Uterus (tissue), 4 donors: ENCODE results near the gene FERMT3. TPM values are rescaled to one million over a fixed set of nuclear protein-coding genes. Genes with fewer than 3 reads are reported as not detected.

Experiments used
- DNase-seq, 2 donors: peaks; one replicate each; pipeline ENCODE4 v3.0.0-alpha.2; 2019 to 2020
- H3K27ac ChIP-seq, 2 donors: fragments of 200-600 bp; sonication (generic); 1 replicate in 1 of 2; 2 replicates in 1 of 2; pipeline ENCODE4 v1.5.1; 2016 to 2018
- H3K27me3 ChIP-seq, 2 donors: fragments of 200-600 bp; sonication (generic); one replicate each; pipeline ENCODE4 v1.5.1; 2018 to 2019; ENCODE audit warnings: control low read depth in 1 of 2
- H3K36me3 ChIP-seq, 2 donors: fragments of 200-600 bp; sonication (generic); one replicate each; pipeline ENCODE4 v1.5.1; 2019; ENCODE audit warnings: control low read depth in 1 of 2
- H3K4me1 ChIP-seq, 2 donors: fragments of 200-600 bp; sonication (generic); one replicate each; pipeline ENCODE4 v1.5.1; 2018 to 2019; ENCODE audit warnings: control low read depth in 1 of 2
- H3K4me3 ChIP-seq, 2 donors: fragments of 200-600 bp; sonication (generic); 1 replicate in 1 of 2; 2 replicates in 1 of 2; pipeline ENCODE4 v1.5.1; 2018 to 2019; ENCODE audit warnings: mild to moderate bottlenecking in 1 of 2
- H3K9me3 ChIP-seq, 2 donors: fragments of 200-600 bp; sonication (generic); one replicate each; pipeline ENCODE4 v1.5.1; 2019; ENCODE audit warnings: control low read depth in 1 of 2
- POLR2A ChIP-seq, 2 donors: fragments of 450-650 bp; IDR thresholded peaks; one replicate each; pipeline ENCODE4 v1.6.1; 2016; ENCODE audit warnings: antibody characterized with exemption in 2 of 2, mild to moderate bottlenecking in 1 of 2, moderate library complexity in 1 of 2
- intact Hi-C: fragments of 100-400 bp; cut with DNase I; formaldehyde crosslinking; loops from one replicate; pipeline ENCODE4 v1.15.1; 2023; ENCODE audit warnings: low total_unique reads
- total RNA-seq, 4 donors: library from RNA; depleted of rRNA in 3 of 4; stranded (reverse); fragments of >200 nt in 3 of 4; gene quantifications; one replicate each; pipeline versions ENCODE4 v1.1.0 to v1.2.4, GENCODE V29; 2014 to 2023
- TF ChIP-seq, protein P1 (sequence below), 4 experiments: fragments of 200-600 bp in 2 of 4; fragments of 450-650 bp in 2 of 4; sonication (generic) in 2 of 4; IDR thresholded peaks; one replicate each; pipeline ENCODE4 v1.5.1; 2016 to 2019; ENCODE audit warnings: antibody characterized with exemption in 4 of 4, mild to moderate bottlenecking in 2 of 4, moderate library complexity in 1 of 4
- donor health status: DM: yes; HTN: yes; CAD: no.

The FERMT3 gene
- total RNA-seq, 4 donors from 2014 or later: 3.1 to 50.3 (median 9.3) TPM

DNA sequence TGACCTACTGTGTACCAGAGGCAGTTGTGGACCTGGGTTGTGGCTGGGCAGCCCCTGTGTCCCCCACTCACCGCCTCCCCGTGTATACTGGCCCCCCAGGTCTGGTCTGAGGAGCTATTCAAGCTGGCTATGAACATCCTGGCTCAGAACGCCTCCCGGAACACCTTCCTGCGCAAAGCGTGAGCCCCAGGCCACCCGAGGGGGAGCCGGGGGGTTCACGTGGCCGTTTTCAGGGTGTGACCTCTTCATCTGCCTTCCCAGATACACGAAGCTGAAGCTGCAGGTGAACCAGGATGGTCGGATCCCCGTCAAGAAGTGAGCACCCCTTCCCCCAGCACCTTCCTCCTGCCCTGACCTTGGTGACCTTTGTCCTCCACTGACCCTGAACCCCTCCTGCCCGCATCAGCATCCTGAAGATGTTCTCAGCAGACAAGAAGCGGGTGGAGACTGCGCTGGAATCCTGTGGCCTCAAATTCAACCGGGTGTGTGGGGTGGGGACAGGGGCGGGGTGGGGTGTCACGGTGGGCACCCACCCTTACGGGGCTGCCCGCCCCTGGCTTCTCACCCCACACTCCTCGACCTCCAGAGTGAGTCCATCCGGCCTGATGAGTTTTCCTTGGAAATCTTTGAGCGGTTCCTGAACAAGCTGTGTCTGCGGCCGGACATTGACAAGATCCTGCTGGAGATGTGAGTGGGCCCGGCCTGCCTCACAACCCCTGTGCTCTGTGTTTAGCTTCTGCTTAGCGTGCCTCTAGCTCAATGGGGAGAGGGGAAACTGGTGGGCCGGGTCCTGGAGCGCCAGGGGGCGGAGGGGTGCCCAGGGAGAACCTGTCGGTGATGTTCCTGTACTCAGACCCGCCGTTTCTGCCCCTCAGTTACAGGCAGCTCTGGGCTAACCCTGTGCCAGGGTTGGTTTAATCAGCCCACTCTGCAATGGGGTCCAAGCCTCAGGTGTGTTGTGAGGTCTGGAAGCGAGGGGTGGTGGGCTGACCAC, 48.9 kb downstream of the FERMT3 start:
- H3K27me3 ChIP-seq: no peaks in the 10 kb centered on the region
- no peak for DNase-seq
- H3K9me3 ChIP-seq: no peaks in the 10 kb centered on the region
- H3K4me1 ChIP-seq: peaks cover 0 to 12% of the 10 kb centered on the region in 2 donors
- H3K27ac ChIP-seq: no peak overlapping the region
- H3K4me3 ChIP-seq: no peak overlapping the region
- TF ChIP-seq, protein P1, sequence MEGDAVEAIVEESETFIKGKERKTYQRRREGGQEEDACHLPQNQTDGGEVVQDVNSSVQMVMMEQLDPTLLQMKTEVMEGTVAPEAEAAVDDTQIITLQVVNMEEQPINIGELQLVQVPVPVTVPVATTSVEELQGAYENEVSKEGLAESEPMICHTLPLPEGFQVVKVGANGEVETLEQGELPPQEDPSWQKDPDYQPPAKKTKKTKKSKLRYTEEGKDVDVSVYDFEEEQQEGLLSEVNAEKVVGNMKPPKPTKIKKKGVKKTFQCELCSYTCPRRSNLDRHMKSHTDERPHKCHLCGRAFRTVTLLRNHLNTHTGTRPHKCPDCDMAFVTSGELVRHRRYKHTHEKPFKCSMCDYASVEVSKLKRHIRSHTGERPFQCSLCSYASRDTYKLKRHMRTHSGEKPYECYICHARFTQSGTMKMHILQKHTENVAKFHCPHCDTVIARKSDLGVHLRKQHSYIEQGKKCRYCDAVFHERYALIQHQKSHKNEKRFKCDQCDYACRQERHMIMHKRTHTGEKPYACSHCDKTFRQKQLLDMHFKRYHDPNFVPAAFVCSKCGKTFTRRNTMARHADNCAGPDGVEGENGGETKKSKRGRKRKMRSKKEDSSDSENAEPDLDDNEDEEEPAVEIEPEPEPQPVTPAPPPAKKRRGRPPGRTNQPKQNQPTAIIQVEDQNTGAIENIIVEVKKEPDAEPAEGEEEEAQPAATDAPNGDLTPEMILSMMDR (IDR thresholded peaks at IDR 0.05): no peak
- no peak for TF ChIP-seq POLR2A (IDR thresholded peaks at IDR 0.05)
- H3K36me3 ChIP-seq: no peaks in the 10 kb centered on the region
- intact Hi-C loops: no loop called here

DNA sequence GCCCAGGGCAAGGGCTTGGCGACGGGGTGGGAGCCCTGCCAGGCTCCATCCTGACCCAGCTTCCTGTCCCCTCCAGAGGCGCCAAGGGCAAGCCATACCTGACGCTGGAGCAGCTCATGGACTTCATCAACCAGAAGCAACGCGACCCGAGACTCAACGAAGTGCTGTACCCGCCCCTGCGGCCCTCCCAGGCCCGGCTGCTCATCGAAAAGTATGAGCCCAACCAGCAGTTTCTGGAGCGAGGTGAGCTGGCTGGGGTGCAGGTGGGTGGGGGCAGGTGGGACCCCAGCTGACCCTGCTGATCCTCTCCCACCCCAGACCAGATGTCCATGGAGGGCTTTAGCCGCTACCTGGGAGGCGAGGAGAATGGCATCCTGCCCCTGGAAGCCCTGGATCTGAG, 49.8 kb downstream of the FERMT3 start:
- Histone ChIP-seq H3K4me3 (no peak overlapping the region), H3K27ac (no peak overlapping the region), H3K4me1 (peaks cover 0 to 7% of the 10 kb centered on the region in 2 donors), H3K9me3 (no peaks in the 10 kb centered on the region), H3K27me3 (no peaks in the 10 kb centered on the region), H3K36me3 (no peaks in the 10 kb centered on the region)
- DNase-seq: no peak
- intact Hi-C loops: no loop called here
- no peak for TF ChIP-seq POLR2A (IDR thresholded peaks at IDR 0.05)
- TF ChIP-seq, protein P1 (IDR thresholded peaks at IDR 0.05): no peak

DNA sequence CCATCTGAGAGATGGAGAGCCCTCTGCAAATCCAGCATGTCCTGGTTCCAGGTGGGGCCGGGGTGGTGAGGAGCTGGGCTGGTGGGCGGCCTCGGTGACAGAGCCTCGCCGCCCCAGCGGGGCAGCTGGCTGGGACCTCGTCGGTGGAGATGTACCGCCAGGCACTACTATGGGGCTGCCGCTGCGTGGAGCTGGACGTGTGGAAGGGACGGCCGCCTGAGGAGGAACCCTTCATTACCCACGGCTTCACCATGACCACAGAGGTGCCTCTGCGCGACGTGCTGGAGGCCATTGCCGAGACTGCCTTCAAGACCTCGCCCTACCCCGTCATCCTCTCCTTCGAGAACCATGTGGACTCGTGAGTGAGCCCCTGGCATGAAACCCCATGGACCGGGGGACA, 51.8 kb downstream of the FERMT3 start:
- no peaks in the 10 kb centered on the region for H3K36me3 ChIP-seq
- intact Hi-C loops: no loop called here
- H3K9me3 ChIP-seq: no peaks in the 10 kb centered on the region
- H3K27ac ChIP-seq: no peak overlapping the region
- no peaks in the 10 kb centered on the region for H3K27me3 ChIP-seq
- no peak for DNase-seq
- no peaks in the 10 kb centered on the region for H3K4me1 ChIP-seq
- H3K4me3 ChIP-seq: no peak overlapping the region
- TF ChIP-seq POLR2A (IDR thresholded peaks at IDR 0.05): no peak
- TF ChIP-seq, protein P1 (IDR thresholded peaks at IDR 0.05): no peak

DNA sequence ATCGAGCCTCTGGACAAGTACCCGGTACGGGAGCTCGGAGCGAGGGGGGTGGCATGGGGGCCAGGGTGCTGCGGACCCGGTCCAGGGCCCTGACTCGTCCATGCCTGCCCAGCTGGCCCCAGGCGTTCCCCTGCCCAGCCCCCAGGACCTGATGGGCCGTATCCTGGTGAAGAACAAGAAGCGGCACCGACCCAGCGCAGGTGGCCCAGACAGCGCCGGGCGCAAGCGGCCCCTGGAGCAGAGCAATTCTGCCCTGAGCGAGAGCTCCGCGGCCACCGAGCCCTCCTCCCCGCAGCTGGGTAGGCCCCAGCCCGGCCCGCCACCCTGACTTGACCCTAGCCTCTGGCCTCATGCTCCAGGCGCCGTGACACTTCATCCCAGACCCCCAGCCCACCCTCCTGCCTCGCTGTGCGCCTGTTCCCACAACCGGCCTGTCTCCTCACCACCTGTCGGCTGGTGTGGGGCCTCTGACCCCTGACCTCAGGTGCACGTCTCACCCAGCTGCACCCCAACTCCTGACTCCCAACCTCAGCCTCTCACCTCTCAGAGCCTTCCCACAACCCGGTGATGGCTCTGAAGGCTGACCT, 52.5 kb downstream of the FERMT3 start:
- no peak for DNase-seq
- Histone ChIP-seq H3K27me3 (no peaks in the 10 kb centered on the region), H3K36me3 (no peaks in the 10 kb centered on the region), H3K27ac (no peak overlapping the region), H3K9me3 (no peaks in the 10 kb centered on the region), H3K4me1 (no peaks in the 10 kb centered on the region), H3K4me3 (no peak overlapping the region)
- intact Hi-C loops: no loop called here
- no peak for TF ChIP-seq POLR2A (IDR thresholded peaks at IDR 0.05)
- TF ChIP-seq, protein P1 (IDR thresholded peaks at IDR 0.05): no peak

DNA sequence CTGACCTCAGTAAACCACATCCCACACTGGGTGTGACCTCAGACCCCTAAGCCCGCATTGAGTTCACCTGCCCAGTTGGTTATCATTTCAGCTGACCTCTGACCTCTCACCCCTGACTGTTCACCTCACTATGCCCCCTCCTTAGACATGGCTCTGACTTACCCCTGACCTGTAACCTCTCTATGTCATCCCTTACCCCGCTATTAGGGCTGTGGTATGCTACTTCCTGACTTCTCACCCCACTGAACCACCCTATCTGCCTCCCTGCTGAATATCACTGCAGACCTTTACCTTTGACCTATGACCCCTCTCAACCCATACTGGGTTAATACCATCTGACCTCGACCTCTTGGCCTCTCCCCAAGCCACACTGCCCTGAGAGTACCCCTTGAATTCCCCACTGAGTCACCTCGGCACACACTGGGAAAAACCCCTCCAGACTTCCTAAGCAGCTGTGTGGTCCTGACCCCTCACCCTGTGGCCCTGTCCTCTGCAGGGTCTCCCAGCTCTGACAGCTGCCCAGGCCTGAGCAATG, 53.1 kb downstream of the FERMT3 start:
- Histone ChIP-seq H3K9me3 (no peaks in the 10 kb centered on the region), H3K27me3 (no peaks in the 10 kb centered on the region), H3K4me3 (no peak overlapping the region), H3K4me1 (no peaks in the 10 kb centered on the region), H3K36me3 (no peaks in the 10 kb centered on the region), H3K27ac (no peak overlapping the region)
- no peak for DNase-seq
- intact Hi-C loops: no loop called here
- TF ChIP-seq, protein P1 (IDR thresholded peaks at IDR 0.05): no peak
- no peak for TF ChIP-seq POLR2A (IDR thresholded peaks at IDR 0.05)
